H9 (cell line): ENCODE measurements around the gene GLB1L2. TPM values are rescaled to one million over a fixed set of nuclear protein-coding genes. Genes with fewer than 3 reads are reported as not detected.

Experiments
- DNase-seq: peaks from one replicate; pipeline ENCODE4 v3.0.0-alpha.2; 2017
- H2AFZ ChIP-seq: one replicate; pipeline ENCODE4 v1.6.1; 2013; ENCODE audit warnings: mild to moderate bottlenecking, low read length, control low read depth, moderate library complexity
- H2AK5ac ChIP-seq: 2 replicates; pipeline ENCODE4 v1.6.1; 2013; ENCODE audit warnings: low read length, control low read depth, mixed read lengths; ENCODE audit not compliant: insufficient read length
- H2BK120ac ChIP-seq: one replicate; pipeline ENCODE4 v1.6.1; 2013; ENCODE audit warnings: low read depth, mild to moderate bottlenecking, low read length, control low read depth, inconsistent platforms; ENCODE audit not compliant: poor library complexity, severe bottlenecking
- H2BK12ac ChIP-seq: 2 replicates; pipeline ENCODE4 v1.6.1; 2013; ENCODE audit warnings: low read length, control low read depth, mixed read lengths, low read depth; ENCODE audit not compliant: insufficient read length
- H2BK15ac ChIP-seq: 2 replicates; pipeline ENCODE4 v1.6.1; 2013; ENCODE audit warnings: low read depth, low read length, control low read depth
- H2BK20ac ChIP-seq: one replicate; pipeline ENCODE4 v1.6.1; 2013; ENCODE audit warnings: low read depth, mild to moderate bottlenecking, low read length, control low read depth, inconsistent platforms; ENCODE audit not compliant: poor library complexity, severe bottlenecking
- H2BK5ac ChIP-seq: 2 replicates; pipeline ENCODE4 v1.6.1; 2013; ENCODE audit warnings: low read length, control low read depth, mixed read lengths; ENCODE audit not compliant: insufficient read length
- H3K14ac ChIP-seq: 2 replicates; pipeline ENCODE4 v1.6.1; 2013; ENCODE audit warnings: low read length, control low read depth; ENCODE audit not compliant: insufficient read depth
- H3K18ac ChIP-seq: 2 replicates; pipeline ENCODE4 v1.6.1; 2013; ENCODE audit warnings: low read depth, mild to moderate bottlenecking, mixed read lengths, low read length, control low read depth; ENCODE audit not compliant: insufficient read length
- H3K23ac ChIP-seq: 2 replicates; pipeline ENCODE4 v1.6.1; 2013; ENCODE audit warnings: low read length, control low read depth, mixed read lengths, low read depth; ENCODE audit not compliant: insufficient read length
- H3K23me2 ChIP-seq: 2 replicates; pipeline ENCODE4 v1.6.1; 2013; ENCODE audit warnings: low read depth, mild to moderate bottlenecking, mixed read lengths, low read length, control low read depth; ENCODE audit not compliant: insufficient read length, poor library complexity, severe bottlenecking
- H3K27ac ChIP-seq: 2 replicates; pipeline ENCODE4 v1.5.1; 2013; ENCODE audit warnings: low read length, control low read depth, mixed read lengths, low read depth; ENCODE audit not compliant: insufficient read length
- H3K27me3 ChIP-seq: 2 replicates; pipeline ENCODE4 v1.6.1; 2013; ENCODE audit warnings: low read length, control low read depth, inconsistent platforms; ENCODE audit not compliant: insufficient read depth
- H3K4ac ChIP-seq: 2 replicates; pipeline ENCODE4 v1.6.1; 2013; ENCODE audit warnings: low read depth, mild to moderate bottlenecking, control low read depth, inconsistent platforms, low read length, moderate library complexity
- H3K4me1 ChIP-seq: 2 replicates; pipeline ENCODE4 v1.6.1; 2013; ENCODE audit warnings: low read length, control low read depth, inconsistent platforms; ENCODE audit not compliant: insufficient read depth
- H3K4me2 ChIP-seq: 2 replicates; pipeline ENCODE4 v1.6.1; 2013; ENCODE audit warnings: low read length, control low read depth, mixed read lengths; ENCODE audit not compliant: insufficient read length, insufficient read depth
- H3K56ac ChIP-seq: 2 replicates; pipeline ENCODE4 v1.6.1; 2013; ENCODE audit warnings: low read depth, mild to moderate bottlenecking, mixed read lengths, low read length, control low read depth; ENCODE audit not compliant: insufficient read length
- H3K79me1 ChIP-seq: 2 replicates; pipeline ENCODE4 v1.6.1; 2013; ENCODE audit warnings: low read depth, mild to moderate bottlenecking, moderate library complexity, low read length, control low read depth, inconsistent platforms; ENCODE audit not compliant: insufficient read depth, poor library complexity, severe bottlenecking
- H3K79me2 ChIP-seq: 2 replicates; pipeline ENCODE4 v1.6.1; 2013; ENCODE audit warnings: low read length, control low read depth, inconsistent platforms; ENCODE audit not compliant: insufficient read depth
- H3K9ac ChIP-seq: 2 replicates; pipeline ENCODE4 v1.6.1; 2013; ENCODE audit warnings: low read length, control low read depth, mixed read lengths; ENCODE audit not compliant: insufficient read length; ENCODE audit errors: extremely low read depth
- H3K9me3 ChIP-seq: one replicate; pipeline ENCODE4 v1.6.1; 2013; ENCODE audit warnings: low read depth, low read length, inconsistent platforms; ENCODE audit not compliant: control insufficient read depth
- H3T11ph ChIP-seq: one replicate; pipeline ENCODE4 v1.6.1; 2013; ENCODE audit warnings: mild to moderate bottlenecking, low read length, control low read depth, inconsistent platforms
- H4K20me1 ChIP-seq: one replicate; pipeline ENCODE4 v1.6.1; 2013; ENCODE audit not compliant: control insufficient read depth, insufficient read length, insufficient read depth
- H4K5ac ChIP-seq: 2 replicates; pipeline ENCODE4 v1.6.1; 2013; ENCODE audit warnings: low read depth, mild to moderate bottlenecking, mixed read lengths, low read length, control low read depth; ENCODE audit not compliant: insufficient read length
- H4K8ac ChIP-seq: replicated peaks from 2 replicates; pipeline ENCODE4 v1.6.1; 2013; ENCODE audit warnings: low read length, control low read depth, mixed read lengths, low read depth; ENCODE audit not compliant: insufficient read length
- H4K91ac ChIP-seq: 2 replicates; pipeline ENCODE4 v1.6.1; 2013; ENCODE audit warnings: low read depth, mild to moderate bottlenecking, moderate library complexity, mixed read lengths, low read length, control low read depth; ENCODE audit not compliant: insufficient read length
- H3K27ac Mint-ChIP-seq, 3 experiments: 2 replicates in 2 of 3; 3 replicates in 1 of 3; pipeline ENCODE4 v1.8.0; 2020 to 2021; ENCODE audit warnings: mixed read lengths in 3 of 3, mild to moderate bottlenecking in 1 of 3, moderate library complexity in 1 of 3
- H3K27me3 Mint-ChIP-seq: 2 replicates; pipeline ENCODE4 v1.8.0; 2021; ENCODE audit warnings: low read depth, mild to moderate bottlenecking, moderate library complexity, mixed read lengths
- H3K36me3 Mint-ChIP-seq, 3 experiments: 2 replicates in 2 of 3; 3 replicates in 1 of 3; pipeline ENCODE4 v1.8.0; 2020 to 2021; ENCODE audit warnings: low read depth in 3 of 3, mixed read lengths in 3 of 3; ENCODE audit not compliant: insufficient read depth in 1 of 3
- H3K4me1 Mint-ChIP-seq, 2 experiments: 2 replicates each; pipeline ENCODE4 v1.8.0; 2020; ENCODE audit warnings: mixed read lengths in 2 of 2
- H3K4me3 Mint-ChIP-seq, 2 experiments: 2 replicates in 1 of 2; 3 replicates in 1 of 2; pipeline ENCODE4 v1.8.0; 2020 to 2021; ENCODE audit warnings: mild to moderate bottlenecking in 2 of 2, mixed read lengths in 2 of 2, moderate library complexity in 1 of 2
- H3K9me3 Mint-ChIP-seq, 2 experiments: 2 replicates in 1 of 2; 3 replicates in 1 of 2; pipeline ENCODE4 v1.8.0; 2020; ENCODE audit warnings: mild to moderate bottlenecking in 2 of 2, mixed read lengths in 2 of 2, moderate library complexity in 1 of 2
- WGBS: extraction: QIAGEN DNeasy Blood & Tissue Kit; methylation state at CpG from one replicate; pipeline ENCODE4 v1.1.7; 2013; ENCODE audit warnings: missing lambda C conversion rate, low lambda C conversion rate, mixed read lengths; ENCODE audit not compliant: insufficient read length; ENCODE audit errors: extremely low coverage; 5-methylcytosine and 5-hydroxymethylcytosine counted together
- total RNA-seq: library from RNA; stranded (reverse); gene quantifications from 2 replicates; pipeline ENCODE4 v1.2.1, GENCODE V29; 2021
- TF ChIP-seq, protein P1 (sequence below): fragments of 200-600 bp; sonication (generic); conservative IDR thresholded peaks from 3 replicates; pipeline ENCODE4 v1.8.0; 2021; ENCODE audit warnings: antibody characterized with exemption, mild to moderate bottlenecking

The GLB1L2 gene
- total RNA-seq, 1 experiment from 2014 or later, result 2.4 TPM

DNA sequence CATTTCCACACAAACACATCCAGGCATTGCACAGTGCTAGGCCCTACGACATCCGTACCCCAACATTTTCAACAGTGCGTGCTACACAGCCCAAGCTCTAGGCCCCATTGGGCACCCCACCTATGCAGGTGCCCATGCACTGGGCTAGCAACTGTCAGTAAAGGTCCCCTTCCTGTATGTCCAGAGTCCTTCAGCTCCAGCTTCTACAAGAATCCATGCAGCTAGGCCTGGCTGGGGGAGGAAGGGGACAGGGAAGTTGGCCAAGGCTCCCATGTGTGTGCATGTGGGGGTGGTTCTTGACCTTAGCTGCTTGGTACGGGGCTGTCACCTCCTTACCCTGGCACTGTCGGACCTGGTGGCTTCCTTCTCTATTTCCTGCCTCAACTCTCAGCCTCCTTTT is 79.0 kb downstream of the GLB1L2 start:
- Histone ChIP-seq H2AFZ (no peak overlapping the region), H3K4me2 (peak overlapping the region; percentile 61), H3K79me1 (no peaks in the 10 kb centered on the region), H2BK20ac (no peak overlapping the region), H3K79me2 (no peaks in the 10 kb centered on the region; the same call in 1 of the 2 replicates), H4K20me1 (peaks cover 4% of the 10 kb centered on the region), H4K8ac (no peak overlapping the region), H3K27me3 (no peaks in the 10 kb centered on the region), H3K14ac (no peak overlapping the region; the same call in 1 of the 2 replicates), H3K4me1 (peaks cover 20% of the 10 kb centered on the region; the same call in 1 of the 2 replicates), H3K27ac (no peak overlapping the region), H3K56ac (no peak overlapping the region), H4K5ac (no peak overlapping the region), H3K9ac (no peak overlapping the region), H3K4ac (no peak overlapping the region), H4K91ac (no peak overlapping the region), H3K23ac (no peak overlapping the region), H3K18ac (no peak overlapping the region), H2BK120ac (no peak overlapping the region), H3K23me2 (peaks cover 22% of the 10 kb centered on the region), H2BK12ac (no peak overlapping the region), H3K9me3 (no peaks in the 10 kb centered on the region), H2AK5ac (no peak overlapping the region), H2BK15ac (no peak overlapping the region), H3T11ph (no peak overlapping the region), H2BK5ac (no peak overlapping the region)
- peaks cover 0 to 8% (median 3%) of the 10 kb centered on the region in 3 experiments; a peak in 4 of 7 replicates for H3K36me3 Mint-ChIP-seq
- peak overlapping the region; percentile 83 to 88 for H3K4me3 Mint-ChIP-seq
- H3K27me3 Mint-ChIP-seq, result peaks cover 30% of the 10 kb centered on the region
- TF ChIP-seq, protein P1, sequence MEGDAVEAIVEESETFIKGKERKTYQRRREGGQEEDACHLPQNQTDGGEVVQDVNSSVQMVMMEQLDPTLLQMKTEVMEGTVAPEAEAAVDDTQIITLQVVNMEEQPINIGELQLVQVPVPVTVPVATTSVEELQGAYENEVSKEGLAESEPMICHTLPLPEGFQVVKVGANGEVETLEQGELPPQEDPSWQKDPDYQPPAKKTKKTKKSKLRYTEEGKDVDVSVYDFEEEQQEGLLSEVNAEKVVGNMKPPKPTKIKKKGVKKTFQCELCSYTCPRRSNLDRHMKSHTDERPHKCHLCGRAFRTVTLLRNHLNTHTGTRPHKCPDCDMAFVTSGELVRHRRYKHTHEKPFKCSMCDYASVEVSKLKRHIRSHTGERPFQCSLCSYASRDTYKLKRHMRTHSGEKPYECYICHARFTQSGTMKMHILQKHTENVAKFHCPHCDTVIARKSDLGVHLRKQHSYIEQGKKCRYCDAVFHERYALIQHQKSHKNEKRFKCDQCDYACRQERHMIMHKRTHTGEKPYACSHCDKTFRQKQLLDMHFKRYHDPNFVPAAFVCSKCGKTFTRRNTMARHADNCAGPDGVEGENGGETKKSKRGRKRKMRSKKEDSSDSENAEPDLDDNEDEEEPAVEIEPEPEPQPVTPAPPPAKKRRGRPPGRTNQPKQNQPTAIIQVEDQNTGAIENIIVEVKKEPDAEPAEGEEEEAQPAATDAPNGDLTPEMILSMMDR, result no peak
- no CpG with 5 or more reads among the region's 5 CpGs for WGBS
- H3K27ac Mint-ChIP-seq, result no peak overlapping the region
- DNase-seq, result no peak
- peaks cover 52 to 53% of the 10 kb centered on the region in 2 experiments for H3K4me1 Mint-ChIP-seq
- no peaks in the 10 kb centered on the region; a peak in 1 of 5 replicates for H3K9me3 Mint-ChIP-seq
